ENCODE results near the gene FTSJ3.

GRCh38 chr17:63800783-63801182 is 26.7 kb downstream of the FTSJ3 start:
- no peak for TF ChIP-seq POLR2AphosphoS5 (IDR thresholded peaks at IDR 0.05)
- TF ChIP-seq CTCF (IDR thresholded peaks at IDR 0.05): no peak
- no peak for TF ChIP-seq POLR2A (IDR thresholded peaks at IDR 0.05; ENCODE audit: low read depth)

All from esophagus muscularis mucosa (tissue), 3 donors.